GM19397 (cell line): ENCODE measurements around the gene IRAK1.
A peak's percentile ranks its signal among the peaks of the same experiment; 100 is the strongest.

ENCODE experiments used
- ATAC-seq: cut with Tn5 transposase; IDR thresholded peaks from one replicate; pipeline ENCODE4 v1.9.1; 2021; ENCODE audit warnings: mild to moderate bottlenecking, moderate library complexity; ENCODE audit not compliant: unreplicated experiment

The IRAK1 gene

GRCh38 chrX:154021131-154021611 lies 1.5 kb upstream of the IRAK1 start:
- no peak for ATAC-seq

- no peak for ATAC-seq
These were observed 924 bp upstream of the IRAK1 start for GRCh38 chrX:154020536-154021115.

GRCh38 chrX:154019061-154019621 lies 561 bp downstream of the IRAK1 start:
- peak; percentile 16 for ATAC-seq

GRCh38 chrX:154018518-154019060 lies 1.1 kb downstream of the IRAK1 start:
- no peak for ATAC-seq

- no peak for ATAC-seq
These were observed 1.8 kb downstream of the IRAK1 start for GRCh38 chrX:154017766-154018517.

- ATAC-seq = no peak
These were observed 3.2 kb downstream of the IRAK1 start for GRCh38 chrX:154016366-154017076.

- no peak for ATAC-seq
These were observed 4.0 kb downstream of the IRAK1 start for GRCh38 chrX:154015581-154016264.

- no peak for ATAC-seq
These were observed 5.0 kb downstream of the IRAK1 start for GRCh38 chrX:154014429-154015380.

- ATAC-seq = no peak
These were observed 5.9 kb downstream of the IRAK1 start for GRCh38 chrX:154013614-154014360.

- no peak for ATAC-seq
These were observed 6.7 kb downstream of the IRAK1 start for GRCh38 chrX:154013001-154013421.

- ATAC-seq = no peak
These were observed 7.2 kb downstream of the IRAK1 start for GRCh38 chrX:154012336-154012991.

- ATAC-seq = no peak
These were observed 8.0 kb downstream of the IRAK1 start for GRCh38 chrX:154011376-154012335.

GRCh38 chrX:154010330-154011087 lies 9.2 kb downstream of the IRAK1 start:
- ATAC-seq = no peak

- no peak for ATAC-seq
These were observed 11.2 kb downstream of the IRAK1 start for GRCh38 chrX:154008521-154008920.

- ATAC-seq = no peak
These were observed 12.8 kb downstream of the IRAK1 start for GRCh38 chrX:154006947-154007346.

GRCh38 chrX:154004315-154004714 lies 15.4 kb downstream of the IRAK1 start:
- ATAC-seq = no peak
